ENCODE measurements around the gene PLEKHG1.

Gene PLEKHG1

GRCh38 chr6:150641398-150642139 is 41.9 kb downstream of the PLEKHG1 start:
- no peak for DNase-seq

GRCh38 chr6:150646228-150646627 is 46.5 kb downstream of the PLEKHG1 start:
- no peak for DNase-seq

GRCh38 chr6:150647051-150647450 is 47.4 kb downstream of the PLEKHG1 start:
- DNase-seq, result no peak
